HUES6 (cell line): ENCODE measurements around the gene RBM15.
A peak's percentile ranks its signal among the peaks of the same experiment; 100 is the strongest.

Experiments
- H3K27ac ChIP-seq: 2 replicates; pipeline ENCODE4 v1.7.0; 2013; ENCODE audit warnings: low read depth, mild to moderate bottlenecking, low read length, inconsistent platforms
- H3K27me3 ChIP-seq: 2 replicates; pipeline ENCODE4 v1.6.1; 2013; ENCODE audit warnings: low read length; ENCODE audit not compliant: control insufficient read depth, insufficient read depth
- H3K36me3 ChIP-seq: 2 replicates; pipeline ENCODE4 v1.6.1; 2013; ENCODE audit warnings: low read length; ENCODE audit not compliant: control insufficient read depth, insufficient read depth
- H3K4me1 ChIP-seq: 2 replicates; pipeline ENCODE4 v1.6.1; 2013; ENCODE audit warnings: low read length; ENCODE audit not compliant: control insufficient read depth, insufficient read depth
- H3K4me3 ChIP-seq: 2 replicates; pipeline ENCODE4 v1.5.1; 2013; ENCODE audit warnings: low read depth, low read length
- H3K9ac ChIP-seq: one replicate; pipeline ENCODE4 v1.6.1; 2013; ENCODE audit warnings: mild to moderate bottlenecking, low read length
- H3K9me3 ChIP-seq: 2 replicates; pipeline ENCODE4 v1.6.1; 2013; ENCODE audit warnings: low read depth, low read length; ENCODE audit not compliant: control insufficient read depth, insufficient read depth

RBM15 gene

DNA sequence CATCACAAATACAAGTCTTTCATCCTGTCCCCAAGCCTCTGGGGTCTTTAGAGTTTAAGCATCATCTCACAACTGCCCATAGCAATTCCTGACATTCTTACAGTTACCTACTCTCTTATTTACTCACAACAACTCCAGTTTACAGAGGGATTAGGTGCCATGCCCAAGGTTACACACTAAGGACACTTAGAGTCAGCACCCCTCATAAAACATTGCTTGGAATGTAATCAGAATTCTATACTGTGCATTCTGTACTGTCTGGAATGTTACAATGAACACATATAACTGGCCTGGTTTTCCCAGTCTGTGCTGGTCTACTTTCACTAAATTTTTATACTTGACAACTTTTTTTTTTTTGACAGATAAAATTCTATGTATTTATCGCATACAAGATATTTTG lies 14.5 kb upstream of the RBM15 start:
- H3K4me1 ChIP-seq = no peaks in the 10 kb centered on the region
- no peaks in the 10 kb centered on the region for H3K9me3 ChIP-seq
- H3K36me3 ChIP-seq = no peaks in the 10 kb centered on the region
- H3K27me3 ChIP-seq = no peaks in the 10 kb centered on the region
- no peak overlapping the region for H3K9ac ChIP-seq
- H3K4me3 ChIP-seq = no peak overlapping the region
- no peak overlapping the region for H3K27ac ChIP-seq

DNA sequence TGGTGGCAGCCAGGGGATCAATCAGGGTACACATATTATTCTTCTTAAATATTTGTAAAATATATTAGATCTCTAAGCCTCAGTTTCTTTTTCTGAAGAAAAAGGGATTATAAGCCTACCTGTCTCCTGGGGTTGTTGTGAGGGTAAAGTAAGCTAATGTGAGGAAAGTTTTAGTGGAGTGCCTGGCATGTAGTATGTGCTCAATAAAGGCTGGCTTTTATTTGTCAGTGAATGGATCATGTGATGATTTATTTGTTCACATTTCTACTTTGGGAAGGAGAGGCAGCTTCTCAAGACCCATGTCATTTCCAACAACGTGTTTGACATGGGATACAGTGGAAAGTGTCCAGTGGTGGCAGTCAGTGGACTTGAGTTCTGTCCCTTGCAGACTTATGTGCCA lies 12.4 kb upstream of the RBM15 start:
- Histone ChIP-seq H3K27me3 (no peaks in the 10 kb centered on the region), H3K9ac (no peak overlapping the region), H3K36me3 (no peaks in the 10 kb centered on the region), H3K4me1 (no peaks in the 10 kb centered on the region), H3K27ac (no peak overlapping the region), H3K9me3 (no peaks in the 10 kb centered on the region), H3K4me3 (no peak overlapping the region)

DNA sequence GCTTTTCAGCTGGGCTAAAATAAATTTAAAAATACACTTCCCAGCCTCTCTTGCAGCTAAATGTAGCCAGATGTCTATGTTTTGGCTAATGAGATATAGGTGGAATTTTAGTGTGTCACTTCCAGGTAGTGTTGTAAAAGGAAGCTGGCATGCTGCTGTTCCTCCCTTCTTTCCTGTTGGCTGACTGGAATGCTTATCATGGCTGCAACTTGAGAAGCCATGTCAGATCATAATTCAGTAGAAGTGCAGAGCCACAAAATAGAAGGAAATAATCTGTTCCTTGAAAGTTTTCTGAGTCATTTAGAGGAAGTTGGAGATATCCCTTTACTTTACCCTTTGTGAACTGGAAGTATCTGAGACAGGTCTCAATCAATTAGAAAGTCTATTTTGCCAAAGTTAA lies 10.9 kb upstream of the RBM15 start:
- no peak overlapping the region for H3K27ac ChIP-seq
- no peak overlapping the region for H3K9ac ChIP-seq
- no peaks in the 10 kb centered on the region for H3K9me3 ChIP-seq
- no peak overlapping the region for H3K4me3 ChIP-seq
- no peaks in the 10 kb centered on the region for H3K36me3 ChIP-seq
- no peaks in the 10 kb centered on the region for H3K4me1 ChIP-seq
- no peaks in the 10 kb centered on the region for H3K27me3 ChIP-seq

GRCh38 chr1:110328700-110329099 lies 10.5 kb upstream of the RBM15 start:
- no peak overlapping the region for H3K9ac ChIP-seq
- no peaks in the 10 kb centered on the region for H3K9me3 ChIP-seq
- no peaks in the 10 kb centered on the region for H3K27me3 ChIP-seq
- H3K4me3 ChIP-seq = no peak overlapping the region
- H3K27ac ChIP-seq = no peak overlapping the region
- no peaks in the 10 kb centered on the region for H3K36me3 ChIP-seq
- no peaks in the 10 kb centered on the region for H3K4me1 ChIP-seq

DNA sequence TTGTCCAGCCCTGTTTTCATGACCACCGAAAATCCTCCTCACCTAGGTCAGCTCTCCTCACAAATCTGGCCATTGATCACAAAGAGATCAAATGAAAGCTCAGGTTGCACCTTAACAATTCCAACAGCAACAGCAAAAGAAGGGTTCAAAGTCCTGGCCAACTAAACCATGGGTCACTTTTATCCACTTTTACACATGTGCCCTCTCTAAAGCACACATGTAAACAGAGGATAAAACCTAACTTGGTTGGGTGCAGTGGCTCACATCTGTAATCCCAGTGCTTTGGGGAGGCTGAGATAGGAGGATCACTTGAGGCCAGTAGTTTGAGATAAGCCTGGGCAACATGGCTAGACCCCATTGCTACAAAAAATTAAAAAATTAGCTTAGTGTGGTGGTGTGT lies 3.9 kb upstream of the RBM15 start:
- Histone ChIP-seq H3K27me3 (no peaks in the 10 kb centered on the region), H3K4me3 (no peak overlapping the region), H3K27ac (no peak overlapping the region), H3K9me3 (0 out of 2 replicates have a peak, but pooled peaks cover 5% of the 10 kb centered on the region), H3K4me1 (peaks cover under 1% of the 10 kb centered on the region; the same call in 1 of the 2 replicates), H3K9ac (no peak overlapping the region), H3K36me3 (no peaks in the 10 kb centered on the region; the same call in none of the 2 replicates)

DNA sequence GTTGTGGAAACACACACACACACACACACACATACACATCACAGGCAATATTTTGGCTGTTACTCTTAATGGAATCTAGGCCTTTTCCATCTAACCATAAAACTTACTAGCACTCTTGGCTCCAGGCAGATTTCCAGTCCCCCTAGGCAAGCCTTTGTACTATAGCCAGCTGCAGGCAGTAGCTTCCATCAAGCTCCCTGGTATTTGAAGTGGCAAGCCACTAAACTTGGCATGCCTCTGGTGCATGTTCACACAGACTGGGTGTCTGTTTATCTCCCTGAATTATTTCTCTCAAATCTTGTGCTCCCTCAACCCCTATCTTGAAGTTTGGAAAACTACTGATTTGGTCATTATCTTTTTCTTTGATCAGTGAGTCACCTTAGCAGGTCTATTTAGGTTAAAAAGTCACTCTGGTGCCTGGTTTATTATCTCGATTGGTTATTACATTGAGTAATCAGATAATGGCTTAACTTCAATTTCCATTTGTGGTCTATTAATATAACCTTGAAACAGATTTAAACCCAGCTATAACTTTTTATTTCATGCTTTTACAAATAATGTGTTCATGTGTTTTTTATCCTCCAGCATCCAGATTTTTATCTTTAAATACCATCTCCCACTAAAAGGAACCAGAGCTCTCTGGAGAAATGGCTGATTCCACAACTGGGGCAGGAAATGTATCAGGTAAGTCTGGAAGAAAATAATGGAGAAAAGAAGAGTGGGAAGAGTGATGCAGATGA lies 2.7 kb upstream of the RBM15 start:
- Histone ChIP-seq H3K4me3 (peak overlapping the region; percentile 95; the same call in 1 of the 2 replicates), H3K27me3 (no peaks in the 10 kb centered on the region), H3K36me3 (peaks cover 9% of the 10 kb centered on the region), H3K9me3 (0 out of 2 replicates have a peak, but pooled peaks cover 5% of the 10 kb centered on the region), H3K4me1 (peaks cover 13% of the 10 kb centered on the region), H3K27ac (no peak overlapping the region), H3K9ac (no peak overlapping the region)

- Histone ChIP-seq H3K4me3 (peak overlapping the region; percentile 95), H3K27me3 (no peaks in the 10 kb centered on the region), H3K27ac (peak overlapping the region; percentile 80), H3K9ac (peak overlapping the region; percentile 99), H3K4me1 (peaks cover 23% of the 10 kb centered on the region), H3K36me3 (peaks cover 22% of the 10 kb centered on the region), H3K9me3 (0 out of 2 replicates have a peak, but pooled peaks cover 5% of the 10 kb centered on the region)
Measured at GRCh38 chr1:110337704-110338308, 1.4 kb upstream of the RBM15 start.

DNA sequence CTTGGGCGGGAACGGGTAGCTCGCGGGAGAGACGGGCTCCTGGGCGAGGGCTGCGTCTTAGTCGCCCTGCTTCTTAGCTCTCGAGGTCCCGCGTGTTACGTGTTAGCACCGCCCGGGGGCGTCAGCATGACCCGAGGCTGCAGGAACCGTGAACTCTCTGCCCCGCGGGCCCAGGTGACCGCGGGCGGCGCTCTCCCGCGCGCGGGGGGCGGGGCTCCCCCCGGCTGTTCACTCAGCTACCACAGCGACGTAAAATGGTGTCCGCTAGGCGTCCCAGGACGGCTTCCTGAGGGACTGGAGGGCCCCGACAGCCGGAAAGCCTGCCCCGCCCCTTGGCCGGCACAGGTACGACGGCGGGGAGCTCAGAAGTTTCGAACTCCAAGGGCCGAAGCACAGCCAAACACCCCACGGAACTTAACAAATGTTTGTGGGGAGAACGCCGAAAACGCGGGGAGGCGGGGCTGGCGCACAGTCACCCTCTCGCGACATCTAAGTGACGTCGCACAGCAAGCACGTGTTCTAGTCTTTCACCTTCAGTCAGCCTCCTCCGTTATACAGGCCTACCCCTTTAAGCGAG lies 780 bp upstream of the RBM15 start:
- Histone ChIP-seq H3K9me3 (0 out of 2 replicates have a peak, but pooled peaks cover 5% of the 10 kb centered on the region), H3K27me3 (no peaks in the 10 kb centered on the region), H3K36me3 (peaks cover 28% of the 10 kb centered on the region), H3K9ac (peak overlapping the region; percentile 99), H3K4me3 (peak overlapping the region; percentile 95), H3K4me1 (peaks cover 25% of the 10 kb centered on the region), H3K27ac (peak overlapping the region; percentile 80)

DNA sequence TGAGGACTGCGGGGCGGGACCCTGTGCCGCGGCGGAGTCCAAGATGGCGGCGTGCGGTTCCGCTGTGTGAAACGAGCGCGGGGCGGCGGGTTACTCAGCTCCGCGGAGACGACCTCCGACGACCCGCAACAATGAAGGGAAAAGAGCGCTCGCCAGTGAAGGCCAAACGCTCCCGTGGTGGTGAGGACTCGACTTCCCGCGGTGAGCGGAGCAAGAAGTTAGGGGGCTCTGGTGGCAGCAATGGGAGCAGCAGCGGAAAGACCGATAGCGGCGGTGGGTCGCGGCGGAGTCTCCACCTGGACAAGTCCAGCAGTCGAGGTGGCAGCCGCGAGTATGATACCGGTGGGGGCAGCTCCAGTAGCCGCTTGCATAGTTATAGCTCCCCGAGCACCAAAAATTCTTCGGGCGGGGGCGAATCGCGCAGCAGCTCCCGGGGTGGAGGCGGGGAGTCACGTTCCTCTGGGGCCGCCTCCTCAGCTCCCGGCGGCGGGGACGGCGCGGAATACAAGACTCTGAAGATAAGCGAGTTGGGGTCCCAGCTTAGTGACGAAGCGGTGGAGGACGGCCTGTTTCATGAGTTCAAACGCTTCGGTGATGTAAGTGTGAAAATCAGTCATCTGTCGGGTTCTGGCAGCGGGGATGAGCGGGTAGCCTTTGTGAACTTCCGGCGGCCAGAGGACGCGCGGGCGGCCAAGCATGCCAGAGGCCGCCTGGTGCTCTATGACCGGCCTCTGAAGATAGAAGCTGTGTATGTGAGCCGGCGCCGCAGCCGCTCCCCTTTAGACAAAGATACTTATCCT lies 430 bp downstream of the RBM15 start:
- no peaks in the 10 kb centered on the region for H3K27me3 ChIP-seq
- H3K9me3 ChIP-seq = 0 out of 2 replicates have a peak, but pooled peaks cover 5% of the 10 kb centered on the region
- peak overlapping the region; percentile 94 for H3K27ac ChIP-seq
- H3K36me3 ChIP-seq = peaks cover 38% of the 10 kb centered on the region
- peaks cover 27% of the 10 kb centered on the region for H3K4me1 ChIP-seq
- H3K9ac ChIP-seq = peak overlapping the region; percentile 99
- H3K4me3 ChIP-seq = peak overlapping the region; percentile 95

DNA sequence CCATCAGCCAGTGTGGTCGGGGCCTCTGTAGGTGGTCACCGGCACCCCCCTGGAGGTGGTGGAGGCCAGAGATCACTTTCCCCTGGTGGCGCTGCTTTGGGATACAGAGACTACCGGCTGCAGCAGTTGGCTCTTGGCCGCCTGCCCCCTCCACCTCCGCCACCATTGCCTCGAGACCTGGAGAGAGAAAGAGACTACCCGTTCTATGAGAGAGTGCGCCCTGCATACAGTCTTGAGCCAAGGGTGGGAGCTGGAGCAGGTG lies 961 bp downstream of the RBM15 start:
- H3K27ac ChIP-seq = peak overlapping the region; percentile 94; the same call in 1 of the 2 replicates
- H3K27me3 ChIP-seq = no peaks in the 10 kb centered on the region
- H3K4me3 ChIP-seq = peak overlapping the region; percentile 95
- H3K4me1 ChIP-seq = peaks cover 27% of the 10 kb centered on the region
- peak overlapping the region; percentile 99 for H3K9ac ChIP-seq
- peaks cover 43% of the 10 kb centered on the region for H3K36me3 ChIP-seq
- 0 out of 2 replicates have a peak, but pooled peaks cover 5% of the 10 kb centered on the region for H3K9me3 ChIP-seq
